Cardiac atrium fibroblast (primary cell): ENCODE measurements around the gene PDE2A. TPM values are rescaled to one million over a fixed set of nuclear protein-coding genes. Genes with fewer than 3 reads are reported as not detected.

Experiments
- total RNA-seq: library from RNA; depleted of rRNA; stranded (reverse); fragments of >200 nt; gene quantifications from 2 replicates; pipeline ENCODE4 v1.2.3, GENCODE V29; 2015

PDE2A gene
- total RNA-seq, result 4.4 and 9.7 TPM in 2 replicates

GRCh38 chr11:72673943-72674828 lies at the start of gene PDE2A:
Gene PDE2A, minus strand, starts transcription at chr11:72674422. Its CDS starts 215 bp downstream, at chr11:72674207.

Other genes starting within 250 kb of the PDE2A start
- 16.4 and 18.6 TPM in 2 replicates for gene CLPB, start 239.9 kb downstream of the PDE2A start, total RNA-seq
- 50.7 and 57.7 TPM in 2 replicates for gene ARAP1, start 78.0 kb upstream of the PDE2A start, total RNA-seq
- 16.2 and 20.4 TPM in 2 replicates for gene STARD10, start 119.6 kb upstream of the PDE2A start, total RNA-seq
- 6.1 and 26.7 TPM in 2 replicates for gene ATG16L2, start 140.0 kb upstream of the PDE2A start, total RNA-seq